HFFc6 (cell line): ENCODE measurements around the gene CERS4. TPM values are rescaled to one million over a fixed set of nuclear protein-coding genes. Genes with fewer than 3 reads are reported as not detected.

Experiments
- DNase-seq: peaks from one replicate; pipeline ENCODE4 v3.0.0-alpha.2; 2018
- H3K27ac Mint-ChIP-seq: 2 replicates; pipeline ENCODE4 v1.8.0; 2020; ENCODE audit warnings: mild to moderate bottlenecking, mixed read lengths
- H3K27me3 Mint-ChIP-seq: 2 replicates; pipeline ENCODE4 v1.8.0; 2021; ENCODE audit warnings: mild to moderate bottlenecking, moderate library complexity, mixed read lengths; ENCODE audit not compliant: insufficient read depth
- H3K36me3 Mint-ChIP-seq: 2 replicates; pipeline ENCODE4 v1.8.0; 2021; ENCODE audit warnings: low read depth, mixed read lengths
- H3K4me1 Mint-ChIP-seq: 2 replicates; pipeline ENCODE4 v1.8.0; 2020; ENCODE audit warnings: low read depth, mixed read lengths
- H3K4me3 Mint-ChIP-seq: 2 replicates; pipeline ENCODE4 v1.8.0; 2020; ENCODE audit warnings: mild to moderate bottlenecking, moderate library complexity, mixed read lengths
- H3K9me3 Mint-ChIP-seq: 2 replicates; pipeline ENCODE4 v1.8.0; 2020; ENCODE audit warnings: mild to moderate bottlenecking, mixed read lengths
- total RNA-seq, 6 experiments: library from RNA; stranded (reverse); fragmentation: NEBNext Ultra II Directional; extraction: Animal tissue kit (Norgen Biotek cat#: 25700); gene quantifications; 2 replicates in 1 of 6; 3 replicates in 5 of 6; pipeline ENCODE4 v1.2.3, GENCODE V29; 2021
- TF ChIP-seq, protein P1 (sequence below): fragments of 200-600 bp; sonication (generic); IDR thresholded peaks from 2 replicates; pipeline ENCODE4 v1.5.0; 2021; ENCODE audit warnings: antibody characterized with exemption, mild to moderate bottlenecking

CERS4 gene
- total RNA-seq, 6 experiments from 2014 or later, result not detected

DNA sequence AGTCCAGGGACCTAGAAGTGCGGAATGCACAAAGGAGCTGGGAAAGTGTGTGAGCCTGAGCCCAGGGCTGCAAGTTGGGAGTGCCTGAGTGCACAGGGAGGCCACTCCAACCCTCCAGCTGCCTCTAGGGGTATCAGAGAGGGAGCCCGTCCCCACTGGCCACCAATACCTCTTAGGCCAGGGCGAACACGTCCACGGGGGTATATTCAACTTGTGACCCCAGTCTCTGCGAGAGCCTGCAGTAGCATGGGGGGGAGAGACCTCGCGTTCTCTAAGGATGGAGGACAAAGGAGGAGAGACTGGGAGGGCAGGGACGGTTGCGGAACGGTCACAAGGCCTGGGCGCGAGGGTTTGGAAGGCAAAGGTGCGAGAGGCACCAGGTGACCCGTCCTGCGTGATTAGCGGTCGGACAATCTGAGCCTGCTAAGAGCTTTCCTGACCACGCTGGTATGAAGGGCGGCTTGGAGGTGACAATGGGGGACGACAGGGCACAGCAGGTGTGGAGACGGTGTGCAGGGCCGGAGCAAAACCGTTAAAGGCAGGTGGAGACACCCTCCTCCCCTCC, 98.3 kb downstream of the CERS4 start:
- Mint-ChIP-seq H3K27ac (peak overlapping the region; percentile 88), H3K4me3 (peak overlapping the region; percentile 91), H3K27me3 (no peaks in the 10 kb centered on the region; the same call in none of the 2 replicates), H3K36me3 (peaks cover 25% of the 10 kb centered on the region; the same call in 1 of the 2 replicates), H3K9me3 (no peaks in the 10 kb centered on the region), H3K4me1 (peaks cover 23% of the 10 kb centered on the region)
- DNase-seq, result no peak
- TF ChIP-seq, protein P1, sequence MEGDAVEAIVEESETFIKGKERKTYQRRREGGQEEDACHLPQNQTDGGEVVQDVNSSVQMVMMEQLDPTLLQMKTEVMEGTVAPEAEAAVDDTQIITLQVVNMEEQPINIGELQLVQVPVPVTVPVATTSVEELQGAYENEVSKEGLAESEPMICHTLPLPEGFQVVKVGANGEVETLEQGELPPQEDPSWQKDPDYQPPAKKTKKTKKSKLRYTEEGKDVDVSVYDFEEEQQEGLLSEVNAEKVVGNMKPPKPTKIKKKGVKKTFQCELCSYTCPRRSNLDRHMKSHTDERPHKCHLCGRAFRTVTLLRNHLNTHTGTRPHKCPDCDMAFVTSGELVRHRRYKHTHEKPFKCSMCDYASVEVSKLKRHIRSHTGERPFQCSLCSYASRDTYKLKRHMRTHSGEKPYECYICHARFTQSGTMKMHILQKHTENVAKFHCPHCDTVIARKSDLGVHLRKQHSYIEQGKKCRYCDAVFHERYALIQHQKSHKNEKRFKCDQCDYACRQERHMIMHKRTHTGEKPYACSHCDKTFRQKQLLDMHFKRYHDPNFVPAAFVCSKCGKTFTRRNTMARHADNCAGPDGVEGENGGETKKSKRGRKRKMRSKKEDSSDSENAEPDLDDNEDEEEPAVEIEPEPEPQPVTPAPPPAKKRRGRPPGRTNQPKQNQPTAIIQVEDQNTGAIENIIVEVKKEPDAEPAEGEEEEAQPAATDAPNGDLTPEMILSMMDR, result no peak

DNA sequence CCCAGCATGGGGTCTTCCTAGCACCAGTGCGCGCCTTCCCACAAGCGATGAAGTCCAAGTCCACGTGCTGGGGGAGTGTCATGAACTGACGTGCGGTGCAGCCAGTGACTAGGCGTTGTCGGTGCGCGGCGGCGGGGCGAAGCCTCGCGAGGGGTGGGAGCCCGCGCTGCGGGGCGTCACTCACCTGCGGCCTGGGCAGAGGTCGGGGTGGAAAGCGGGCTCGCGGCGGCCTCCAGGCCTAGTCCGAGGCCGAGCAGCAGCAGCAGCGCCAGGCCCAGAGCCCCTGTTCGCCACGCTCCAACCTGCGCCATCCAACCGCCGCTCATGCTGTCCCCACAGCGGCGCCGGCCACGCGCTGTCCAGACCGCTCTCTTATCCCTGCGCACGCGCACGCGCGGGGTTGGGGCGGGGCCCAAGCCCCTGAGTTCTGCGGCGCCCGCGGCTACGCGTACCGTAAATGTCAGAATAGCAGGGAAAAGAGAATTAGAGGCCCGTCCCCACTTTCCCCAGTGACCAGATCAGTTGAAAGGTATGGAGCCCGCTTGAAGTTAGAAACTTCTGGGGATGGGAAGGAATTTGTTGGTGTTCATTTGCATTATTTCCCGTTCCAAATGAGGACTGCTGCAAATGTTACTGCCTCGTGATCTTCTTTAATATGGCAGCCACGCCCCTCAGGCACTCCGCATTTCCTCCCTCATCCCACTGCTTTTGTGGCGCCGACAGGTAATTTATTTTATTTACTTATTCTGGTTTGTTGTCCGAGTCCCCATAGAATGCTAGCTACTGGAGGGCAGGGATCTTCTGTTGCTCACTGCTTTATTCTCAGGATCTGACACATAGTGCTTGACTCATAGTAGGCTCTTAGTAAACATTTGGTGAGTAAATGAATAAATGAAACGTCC, 99.0 kb downstream of the CERS4 start, which contains the start of gene CD320:
TSS of gene CD320 (minus strand) at position 394 of the 902 bp plus-strand sequence. CDS start at position 326, 68 bp downstream.
- Mint-ChIP-seq H3K27ac (peak within 1 kb of the TSS; percentile 88), H3K36me3 (peaks cover 25% of the 10 kb centered on the region; the same call in 1 of the 2 replicates), H3K4me3 (peak within 1 kb of the TSS; percentile 91), H3K27me3 (no peaks in the 10 kb centered on the region; the same call in none of the 2 replicates), H3K9me3 (no peaks in the 10 kb centered on the region), H3K4me1 (peaks cover 23% of the 10 kb centered on the region)
- peak; percentile 85 for DNase-seq
- TF ChIP-seq, protein P1, result no peak

DNA sequence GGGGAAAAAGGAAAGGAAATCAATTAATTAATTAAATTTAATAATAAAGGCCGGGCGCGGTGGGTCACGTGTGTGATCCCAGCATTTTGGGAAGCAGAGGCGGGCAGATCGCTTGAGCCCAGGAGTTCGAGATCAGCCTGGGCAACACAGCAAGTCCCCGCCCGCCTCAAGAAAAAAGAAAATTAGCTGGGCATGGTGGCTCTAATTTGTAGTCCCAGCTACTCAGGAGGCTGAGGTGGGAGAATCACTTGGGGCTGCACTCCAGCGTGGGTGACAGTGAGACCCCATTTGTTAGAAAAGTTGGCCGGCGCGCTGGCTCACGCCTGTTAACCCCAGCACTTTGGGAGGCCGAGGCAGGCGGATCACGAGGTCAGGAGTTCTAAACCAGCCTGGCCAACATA, 99.7 kb downstream of the CERS4 start:
- Mint-ChIP-seq H3K36me3 (peaks cover 25% of the 10 kb centered on the region; the same call in 1 of the 2 replicates), H3K27me3 (no peaks in the 10 kb centered on the region; the same call in none of the 2 replicates), H3K4me1 (peaks cover 23% of the 10 kb centered on the region), H3K4me3 (peak overlapping the region; percentile 91), H3K9me3 (no peaks in the 10 kb centered on the region), H3K27ac (peak overlapping the region; percentile 77)
- DNase-seq, result no peak
- TF ChIP-seq, protein P1, result no peak

DNA sequence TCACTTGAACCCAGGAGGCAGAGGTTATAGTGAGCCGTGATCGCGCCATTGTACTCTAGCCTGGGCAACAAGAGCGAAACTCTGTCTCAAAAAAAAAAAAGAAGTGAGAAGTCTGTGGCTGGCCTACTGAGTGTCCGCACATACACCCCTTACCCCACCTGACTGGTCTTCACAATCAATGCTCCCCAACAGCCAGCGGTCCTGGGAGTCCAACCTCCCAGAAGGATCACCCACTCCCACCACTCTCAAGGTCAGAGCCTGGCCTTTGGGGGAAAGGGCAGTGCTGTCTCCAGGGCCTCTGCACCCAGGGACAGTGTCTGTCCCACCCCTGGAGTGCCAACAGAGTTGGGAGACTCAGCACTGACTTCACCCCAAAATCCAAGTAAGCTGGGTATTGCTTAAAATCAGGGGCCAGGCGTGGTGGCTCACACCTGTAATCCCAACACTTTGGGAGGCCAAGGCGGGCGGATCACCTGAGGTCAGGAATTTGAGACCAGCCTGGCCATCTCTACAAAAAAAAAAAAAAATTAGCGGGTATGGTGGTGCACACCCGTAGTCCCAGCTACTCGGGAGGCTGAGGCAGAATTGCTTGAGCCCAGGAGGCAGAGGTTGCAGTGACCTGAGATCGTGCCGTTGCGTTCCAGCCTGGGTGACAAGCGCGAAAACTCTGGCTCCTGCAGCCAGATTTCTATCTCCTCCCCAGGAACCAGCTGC, 101.3 kb downstream of the CERS4 start:
- Mint-ChIP-seq H3K27me3 (no peaks in the 10 kb centered on the region; the same call in 1 of the 2 replicates), H3K36me3 (peaks cover 30% of the 10 kb centered on the region; the same call in 1 of the 2 replicates), H3K4me1 (peaks cover 23% of the 10 kb centered on the region), H3K9me3 (no peaks in the 10 kb centered on the region), H3K27ac (no peak overlapping the region), H3K4me3 (no peak overlapping the region)
- TF ChIP-seq, protein P1, result no peak
- peak; percentile 0 for DNase-seq

DNA sequence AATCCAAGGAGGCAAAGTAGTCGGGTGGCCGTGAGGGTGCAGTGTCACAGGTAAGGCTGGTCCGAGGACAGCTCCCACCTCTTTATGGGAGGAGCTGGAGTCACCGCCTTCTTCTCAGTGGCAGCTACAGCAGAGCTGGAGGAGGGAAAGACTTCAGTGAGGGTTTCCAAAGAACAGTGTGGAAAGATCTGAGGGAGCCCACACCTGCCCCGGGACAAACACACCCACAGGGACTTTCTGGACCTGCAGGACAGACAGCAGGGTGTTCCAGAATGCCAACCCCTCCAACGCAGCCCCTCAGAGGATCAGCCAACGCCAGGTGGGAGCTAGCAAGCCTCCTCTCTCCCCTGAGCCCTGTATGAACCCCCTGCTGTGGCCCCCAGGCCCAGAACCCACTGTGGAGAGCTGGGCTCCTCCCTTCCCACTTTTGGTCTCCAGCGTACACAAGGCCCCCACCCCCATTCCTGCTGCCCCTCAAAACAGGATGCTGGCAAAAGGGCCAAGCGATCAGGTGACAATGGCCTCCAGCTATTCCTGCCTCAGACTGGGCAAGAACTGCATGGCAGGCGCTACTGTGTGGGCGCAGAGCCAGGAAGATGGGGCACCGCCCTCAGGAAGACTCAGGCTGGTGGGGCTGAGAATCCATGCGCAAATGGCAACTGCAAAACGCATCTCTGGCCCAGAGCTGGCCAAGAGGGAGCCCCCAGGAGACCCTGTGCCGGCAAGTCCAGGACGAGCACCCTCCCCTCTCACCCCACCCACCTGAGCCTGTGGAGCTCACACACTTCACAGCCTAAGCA, 102.5 kb downstream of the CERS4 start:
- TF ChIP-seq, protein P1, result no peak
- peak; percentile 0 for DNase-seq
- no peak overlapping the region for H3K27ac Mint-ChIP-seq
- no peak overlapping the region for H3K4me3 Mint-ChIP-seq
- no peaks in the 10 kb centered on the region; the same call in 1 of the 2 replicates for H3K27me3 Mint-ChIP-seq
- no peaks in the 10 kb centered on the region for H3K9me3 Mint-ChIP-seq
- H3K36me3 Mint-ChIP-seq, result peaks cover 27% of the 10 kb centered on the region; the same call in 1 of the 2 replicates
- peaks cover 21% of the 10 kb centered on the region for H3K4me1 Mint-ChIP-seq
